Tibial nerve (tissue), 4 donors: ENCODE data around the gene ARL4C.

Experiments used
- CTCF ChIP-seq, 5 experiments: fragments of 200-600 bp in 3 of 5; fragments of 450-650 bp in 2 of 5; sonication (generic) in 3 of 5; IDR thresholded peaks; one replicate each; pipeline ENCODE4 v1.5.1; 2016 to 2019; ENCODE audit warnings: antibody characterized with exemption in 5 of 5, mild to moderate bottlenecking in 3 of 5, moderate library complexity in 2 of 5
- EP300 ChIP-seq, 2 donors: sonication (generic); formaldehyde crosslinking; IDR thresholded peaks; one replicate each; pipeline ENCODE4 v1.6.1; 2017; ENCODE audit warnings: antibody characterized with exemption in 2 of 2, mild to moderate bottlenecking in 1 of 2
- POLR2A ChIP-seq, 2 donors: fragments of 450-650 bp; IDR thresholded peaks; one replicate each; pipeline ENCODE4 v1.6.1; 2017; ENCODE audit warnings: antibody characterized with exemption in 2 of 2, mild to moderate bottlenecking in 2 of 2, moderate library complexity in 2 of 2

- TF ChIP-seq CTCF (IDR thresholded peaks at IDR 0.05), result no peak
- TF ChIP-seq POLR2A (IDR thresholded peaks at IDR 0.05), result no peak
- TF ChIP-seq EP300 (IDR thresholded peaks at IDR 0.05), result no peak
These were observed 38.4 kb downstream of the ARL4C start for GRCh38 chr2:234458466-234458865.
